Natural killer cell (primary cell): ENCODE measurements around the gene ITGA3. TPM values are rescaled to one million over a fixed set of nuclear protein-coding genes. Genes with fewer than 3 reads are reported as not detected.

Source experiments
- ATAC-seq, 3 donors: fragments of 150-1000 bp in 2 of 3; fragments of 200-7000 bp in 1 of 3; cut with Tn5 transposase; 1 replicate in 1 of 3; 2 replicates in 2 of 3; pipeline ENCODE4 v1.10.0; 2021; ENCODE audit warnings: mild to moderate bottlenecking in 2 of 3, moderate library complexity in 2 of 3
- DNase-seq, 2 donors: peaks; one replicate each; pipeline versions ENCODE4 v3.0.0 to v3.0.0-alpha.2; 2013 to 2021; ENCODE audit warnings: mixed read lengths in 1 of 2
- H3K27ac ChIP-seq: one replicate; pipeline ENCODE4 v1.5.1; 2013; ENCODE audit warnings: mild to moderate bottlenecking, low read length
- H3K27me3 ChIP-seq: one replicate; pipeline ENCODE4 v1.6.1; 2013; ENCODE audit warnings: low read length; ENCODE audit not compliant: control insufficient read depth, insufficient read depth
- H3K36me3 ChIP-seq: one replicate; pipeline ENCODE4 v1.6.1; 2013; ENCODE audit warnings: low read length; ENCODE audit not compliant: control insufficient read depth, insufficient read depth
- H3K4me1 ChIP-seq: one replicate; pipeline ENCODE4 v1.6.1; 2013; ENCODE audit warnings: low read length; ENCODE audit not compliant: control insufficient read depth, insufficient read depth
- H3K4me3 ChIP-seq: one replicate; pipeline ENCODE4 v1.5.1; 2013; ENCODE audit warnings: low read length
- H3K9me3 ChIP-seq: one replicate; pipeline ENCODE4 v1.6.1; 2013; ENCODE audit warnings: low read length; ENCODE audit not compliant: control insufficient read depth, insufficient read depth
- H3K27ac Mint-ChIP-seq, 2 donors: one replicate each; pipeline ENCODE4 v1.8.0; 2022; ENCODE audit warnings: mild to moderate bottlenecking in 2 of 2, mixed read lengths in 2 of 2, moderate library complexity in 1 of 2
- H3K27me3 Mint-ChIP-seq, 2 donors: one replicate each; pipeline ENCODE4 v1.8.0; 2022; ENCODE audit warnings: low read depth in 2 of 2, mixed read lengths in 2 of 2
- H3K36me3 Mint-ChIP-seq: one replicate; pipeline ENCODE4 v1.8.0; 2022; ENCODE audit warnings: mixed read lengths
- H3K4me1 Mint-ChIP-seq, 2 donors: one replicate each; pipeline ENCODE4 v1.8.0; 2022; ENCODE audit warnings: mixed read lengths in 2 of 2
- H3K4me3 Mint-ChIP-seq: one replicate; pipeline ENCODE4 v1.8.0; 2022; ENCODE audit warnings: mild to moderate bottlenecking, moderate library complexity, mixed read lengths
- H3K9me3 Mint-ChIP-seq, 2 donors: one replicate each; pipeline ENCODE4 v1.8.0; 2022; ENCODE audit warnings: mixed read lengths in 2 of 2
- WGBS: methylation state at CpG from one replicate; pipeline ENCODE4 v1.1.7; 2013; ENCODE audit warnings: missing lambda C conversion rate; ENCODE audit not compliant: insufficient coverage; 5-methylcytosine and 5-hydroxymethylcytosine counted together
- intact Hi-C: fragments of 100-400 bp; cut with micrococcal nuclease; formaldehyde crosslinking; loops from one replicate; pipeline ENCODE4 v1.14.2; 2022
- total RNA-seq, 4 donors: library from RNA; stranded (reverse); fragments of 120-200 nt in 1 of 4; gene quantifications; one replicate each; pipeline versions ENCODE4 v1.2.3 to v1.2.4, GENCODE V29; 2013 to 2022
- TF ChIP-seq, protein P1 (sequence below): fragments of 200-600 bp; IDR thresholded peaks from one replicate; pipeline ENCODE4 v1.8.0; 2022; ENCODE audit warnings: antibody characterized with exemption

ITGA3 gene
- total RNA-seq, 3 donors from 2014 or later (not counting 1 experiment from before 2014, with no cell fraction given): 0.47 to 2.8 (median 1.4) TPM

DNA sequence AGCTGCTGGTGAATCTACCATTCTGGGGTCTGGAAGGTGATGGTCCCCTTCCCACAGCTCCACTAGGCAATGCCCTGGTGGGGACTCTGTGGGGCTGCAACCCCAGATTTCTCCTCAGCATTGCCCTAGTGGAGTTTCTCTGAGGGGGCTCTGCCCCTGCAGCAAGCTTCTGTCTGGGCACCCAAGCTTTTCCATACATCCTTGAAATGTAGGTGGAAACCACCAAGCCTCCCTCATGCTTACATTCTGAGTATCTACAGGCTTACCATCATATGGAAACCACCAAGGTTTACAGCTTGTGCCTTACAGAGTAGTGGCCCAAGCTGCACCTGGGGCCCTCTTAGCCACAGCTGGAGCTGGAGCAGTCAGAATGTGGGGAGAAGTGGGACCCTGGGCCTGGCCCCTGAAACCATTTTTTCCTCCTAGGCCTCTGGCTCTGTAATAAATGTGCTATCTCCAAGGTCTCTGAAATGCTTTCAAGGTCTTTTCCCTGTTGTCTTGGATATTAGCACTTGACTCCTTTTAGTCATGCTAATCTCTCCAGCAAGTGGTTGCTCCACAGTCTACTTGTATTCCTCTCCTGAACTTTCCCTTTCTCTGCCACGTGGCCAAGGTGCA is 41.3 kb upstream of the ITGA3 start:
- no peak overlapping the region for H3K27ac ChIP-seq
- H3K27me3 ChIP-seq: peaks cover 6% of the 10 kb centered on the region
- Mint-ChIP-seq H3K4me1 (no peaks in the 10 kb centered on the region), H3K36me3 (peaks cover 9% of the 10 kb centered on the region), H3K4me3 (no peak overlapping the region), H3K27ac (no peak overlapping the region), H3K27me3 (peaks cover 18 to 28% of the 10 kb centered on the region in 2 donors), H3K9me3 (peaks cover 5 to 8% of the 10 kb centered on the region in 2 donors)
- WGBS: 56% methylated on average over 1 of the region's 1 CpG
- H3K4me3 ChIP-seq: no peak overlapping the region
- no peak for ATAC-seq
- no peak for DNase-seq
- H3K4me1 ChIP-seq: no peaks in the 10 kb centered on the region
- TF ChIP-seq, protein P1, sequence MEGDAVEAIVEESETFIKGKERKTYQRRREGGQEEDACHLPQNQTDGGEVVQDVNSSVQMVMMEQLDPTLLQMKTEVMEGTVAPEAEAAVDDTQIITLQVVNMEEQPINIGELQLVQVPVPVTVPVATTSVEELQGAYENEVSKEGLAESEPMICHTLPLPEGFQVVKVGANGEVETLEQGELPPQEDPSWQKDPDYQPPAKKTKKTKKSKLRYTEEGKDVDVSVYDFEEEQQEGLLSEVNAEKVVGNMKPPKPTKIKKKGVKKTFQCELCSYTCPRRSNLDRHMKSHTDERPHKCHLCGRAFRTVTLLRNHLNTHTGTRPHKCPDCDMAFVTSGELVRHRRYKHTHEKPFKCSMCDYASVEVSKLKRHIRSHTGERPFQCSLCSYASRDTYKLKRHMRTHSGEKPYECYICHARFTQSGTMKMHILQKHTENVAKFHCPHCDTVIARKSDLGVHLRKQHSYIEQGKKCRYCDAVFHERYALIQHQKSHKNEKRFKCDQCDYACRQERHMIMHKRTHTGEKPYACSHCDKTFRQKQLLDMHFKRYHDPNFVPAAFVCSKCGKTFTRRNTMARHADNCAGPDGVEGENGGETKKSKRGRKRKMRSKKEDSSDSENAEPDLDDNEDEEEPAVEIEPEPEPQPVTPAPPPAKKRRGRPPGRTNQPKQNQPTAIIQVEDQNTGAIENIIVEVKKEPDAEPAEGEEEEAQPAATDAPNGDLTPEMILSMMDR: no peak
- H3K9me3 ChIP-seq: peaks cover 20% of the 10 kb centered on the region
- H3K36me3 ChIP-seq: no peaks in the 10 kb centered on the region
- intact Hi-C loops: no loop called here

GRCh38 chr17:50015146-50015545 is 40.8 kb upstream of the ITGA3 start:
- Mint-ChIP-seq H3K4me3 (no peak overlapping the region), H3K27me3 (peaks cover 18 to 23% of the 10 kb centered on the region in 2 donors), H3K4me1 (no peaks in the 10 kb centered on the region), H3K9me3 (peaks cover 5 to 8% of the 10 kb centered on the region in 2 donors), H3K36me3 (peaks cover 9% of the 10 kb centered on the region), H3K27ac (no peak overlapping the region)
- no peak overlapping the region for H3K27ac ChIP-seq
- H3K36me3 ChIP-seq: no peaks in the 10 kb centered on the region
- ATAC-seq (no peak), DNase-seq (no peak)
- H3K4me3 ChIP-seq: no peak overlapping the region
- H3K27me3 ChIP-seq: peaks cover 6% of the 10 kb centered on the region
- intact Hi-C loops: no loop called here
- WGBS: 80% methylated on average over 2 of the region's 2 CpGs
- TF ChIP-seq, protein P1: no peak
- H3K9me3 ChIP-seq: peaks cover 20% of the 10 kb centered on the region
- H3K4me1 ChIP-seq: no peaks in the 10 kb centered on the region

GRCh38 chr17:50018909-50019308 is 37.0 kb upstream of the ITGA3 start:
- H3K4me3 ChIP-seq: no peak overlapping the region
- Mint-ChIP-seq H3K9me3 (peaks cover 5 to 8% of the 10 kb centered on the region in 2 donors), H3K27ac (no peak overlapping the region), H3K36me3 (peaks cover 9% of the 10 kb centered on the region), H3K4me3 (no peak overlapping the region), H3K4me1 (no peaks in the 10 kb centered on the region), H3K27me3 (peaks cover 14 to 17% of the 10 kb centered on the region in 2 donors)
- H3K9me3 ChIP-seq: peaks cover 9% of the 10 kb centered on the region
- WGBS: no CpG with 5 or more reads among the region's 1 CpG
- TF ChIP-seq, protein P1: no peak
- H3K36me3 ChIP-seq: no peaks in the 10 kb centered on the region
- no peaks in the 10 kb centered on the region for H3K4me1 ChIP-seq
- H3K27ac ChIP-seq: no peak overlapping the region
- ATAC-seq (no peak), DNase-seq (no peak)
- intact Hi-C loops: no loop called here
- H3K27me3 ChIP-seq: no peaks in the 10 kb centered on the region
